NCI-H226 (cell line): ENCODE measurements around the gene CD19.
"Not testable (repeated sequence)": the region's sequence is repeated elsewhere in the genome, so short reads cannot be mapped to it uniquely, and the experiment has no call there.

Source experiments
- DNase-seq: peaks from one replicate; pipeline ENCODE4 v3.0.0-alpha.2; 2015

Gene CD19

GRCh38 chr16:28910086-28911031 lies 21.4 kb upstream of the CD19 start:
- peak; percentile 18 for DNase-seq

- no peak for DNase-seq
These were observed 19.2 kb upstream of the CD19 start for GRCh38 chr16:28912558-28912957.

- DNase-seq: no peak
These were observed 17.6 kb upstream of the CD19 start for GRCh38 chr16:28913946-28914724.

- peak; percentile 22 for DNase-seq
These were observed 16.6 kb upstream of the CD19 start for GRCh38 chr16:28915181-28915580.

GRCh38 chr16:28917095-28917494 lies 14.7 kb upstream of the CD19 start:
- DNase-seq: no peak

- no peak for DNase-seq
These were observed 13.1 kb upstream of the CD19 start for GRCh38 chr16:28918698-28919097.

- DNase-seq: no peak
These were observed 8.6 kb upstream of the CD19 start for GRCh38 chr16:28923231-28923587.

- DNase-seq: no peak
These were observed 7.9 kb upstream of the CD19 start for GRCh38 chr16:28923652-28924398.

GRCh38 chr16:28924399-28924761 lies 7.4 kb upstream of the CD19 start:
- DNase-seq: no peak

GRCh38 chr16:28924762-28925385 lies 6.9 kb upstream of the CD19 start, which contains the start of gene RABEP2:
RABEP2 (minus strand) TSS chr16:28925238; CDS start chr16:28925163, 75 bp downstream.
- DNase-seq: peak; percentile 75

- peak; percentile 74 for DNase-seq
These were observed 6.2 kb upstream of the CD19 start for GRCh38 chr16:28925386-28926228.

- not testable (repeated sequence) for DNase-seq
These were observed 5.5 kb upstream of the CD19 start for GRCh38 chr16:28926284-28926683.

- no peak for DNase-seq
These were observed 4.0 kb upstream of the CD19 start for GRCh38 chr16:28927815-28928214.

GRCh38 chr16:28930203-28930602 lies 1.6 kb upstream of the CD19 start:
- no peak for DNase-seq

GRCh38 chr16:28930652-28931051 lies 1.1 kb upstream of the CD19 start:
- DNase-seq: no peak

GRCh38 chr16:28932339-28933141 lies 769 bp downstream of the CD19 start:
- no peak for DNase-seq

GRCh38 chr16:28933171-28933570 lies 1.4 kb downstream of the CD19 start:
- no peak for DNase-seq

- DNase-seq: no peak
These were observed 3.6 kb downstream of the CD19 start for GRCh38 chr16:28935346-28935745.

GRCh38 chr16:28935924-28936783 lies 4.4 kb downstream of the CD19 start:
- DNase-seq: peak; percentile 64

- DNase-seq: no peak
These were observed 5.0 kb downstream of the CD19 start for GRCh38 chr16:28936784-28937155.
